Vagina (tissue), 2 donors: ENCODE data around the gene ARHGEF17.

ENCODE experiments used
- CTCF ChIP-seq, 3 experiments: fragments of 450-650 bp in 2 of 3; fragments of 200-600 bp in 1 of 3; sonication (generic) in 1 of 3; IDR thresholded peaks; one replicate each; pipeline ENCODE4 v1.5.1; 2017 to 2019; ENCODE audit warnings: antibody characterized with exemption in 3 of 3, mild to moderate bottlenecking in 2 of 3, moderate library complexity in 2 of 3
- POLR2A ChIP-seq, 2 donors: fragments of 450-650 bp; IDR thresholded peaks; one replicate each; pipeline ENCODE4 v1.6.1; 2017; ENCODE audit warnings: antibody characterized with exemption in 2 of 2, mild to moderate bottlenecking in 2 of 2, moderate library complexity in 2 of 2
- POLR2AphosphoS5 ChIP-seq, 2 donors: sonication (generic); formaldehyde crosslinking; IDR thresholded peaks; one replicate each; pipeline ENCODE4 v1.9.0; 2017; ENCODE audit warnings: antibody characterized with exemption in 2 of 2, mild to moderate bottlenecking in 2 of 2, low read depth in 1 of 2; ENCODE audit not compliant: insufficient read depth in 1 of 2

DNA sequence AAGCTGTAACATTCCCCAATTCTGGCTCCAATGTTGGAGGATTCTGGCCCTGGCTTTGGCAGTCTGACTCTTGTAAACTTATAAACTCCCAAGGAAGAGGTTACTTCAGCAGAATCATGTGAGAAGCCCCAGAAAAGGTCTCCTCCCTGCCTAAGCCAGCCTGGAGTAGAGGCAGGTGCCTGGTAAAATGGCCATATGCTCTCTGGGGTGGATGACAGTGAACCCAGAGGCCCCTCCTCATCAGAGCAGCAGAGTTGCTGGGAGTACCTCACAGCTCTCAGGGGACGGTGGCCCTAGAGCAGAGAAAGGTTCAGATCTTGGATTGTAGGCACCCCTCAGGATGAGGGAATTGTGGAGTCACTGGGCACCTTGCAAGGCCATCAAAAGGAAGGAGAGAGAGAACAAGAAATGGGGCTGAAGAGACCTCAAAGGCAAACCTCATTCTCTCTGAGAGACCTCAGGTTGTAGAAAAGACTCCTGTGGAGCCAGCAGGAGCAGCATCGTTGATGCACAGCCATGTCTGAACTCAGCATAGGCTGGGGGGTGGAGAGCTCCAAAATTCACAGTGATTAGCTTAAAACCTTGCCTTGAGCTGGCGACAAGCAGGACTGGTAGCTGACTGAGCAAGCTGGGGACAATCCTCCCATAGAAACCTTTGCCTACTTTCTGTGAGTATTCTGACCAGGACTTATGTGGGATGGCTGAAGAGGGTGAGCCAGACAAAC is 40.8 kb upstream of the ARHGEF17 start:
- TF ChIP-seq POLR2A (IDR thresholded peaks at IDR 0.05) = no peak
- no peak for TF ChIP-seq CTCF (IDR thresholded peaks at IDR 0.05)
- TF ChIP-seq POLR2AphosphoS5 (IDR thresholded peaks at IDR 0.05; ENCODE audit: insufficient read depth in 1 of 2, low read depth in 1 of 2) = no peak
